Glutamatergic neuron (in vitro differentiated cells): Measurements from ENCODE around the gene RAPGEF2. TPM values are rescaled to one million over a fixed set of nuclear protein-coding genes. Genes with fewer than 3 reads are reported as not detected.

ENCODE experiments used
- DNase-seq: peaks from one replicate; pipeline ENCODE4 v3.0.0; 2022
- H3K27ac Mint-ChIP-seq: one replicate; pipeline ENCODE4 v1.8.0; 2020; ENCODE audit warnings: mild to moderate bottlenecking, mixed read lengths, inconsistent platforms; ENCODE audit not compliant: unreplicated experiment
- H3K27me3 Mint-ChIP-seq: one replicate; pipeline ENCODE4 v1.8.0; 2020; ENCODE audit warnings: mild to moderate bottlenecking, moderate library complexity, mixed read lengths, inconsistent platforms; ENCODE audit not compliant: unreplicated experiment
- H3K36me3 Mint-ChIP-seq: one replicate; pipeline ENCODE4 v1.8.0; 2020; ENCODE audit warnings: mild to moderate bottlenecking, mixed read lengths, inconsistent platforms; ENCODE audit not compliant: unreplicated experiment
- H3K4me1 Mint-ChIP-seq: one replicate; pipeline ENCODE4 v1.8.0; 2020; ENCODE audit warnings: mild to moderate bottlenecking, low read depth, mixed read lengths, inconsistent platforms; ENCODE audit not compliant: unreplicated experiment
- H3K4me3 Mint-ChIP-seq: one replicate; pipeline ENCODE4 v1.8.0; 2020; ENCODE audit warnings: mild to moderate bottlenecking, mixed read lengths, inconsistent platforms; ENCODE audit not compliant: unreplicated experiment
- H3K9me3 Mint-ChIP-seq: one replicate; pipeline ENCODE4 v1.8.0; 2020; ENCODE audit warnings: mild to moderate bottlenecking, moderate library complexity, mixed read lengths, inconsistent platforms; ENCODE audit not compliant: unreplicated experiment
- CTCF ChIP-seq: fragments of 200-600 bp; sonication (generic); IDR thresholded peaks from one replicate; pipeline ENCODE4 v1.5.0; 2021; ENCODE audit not compliant: partially characterized antibody, unreplicated experiment
- total RNA-seq: library from RNA; stranded (reverse); fragmentation: NEBNext Ultra II Directional; extraction: Animal tissue kit (Norgen Biotek cat#: 25700); gene quantifications from one replicate; pipeline ENCODE4 v1.2.1, GENCODE V29; 2021; ENCODE audit not compliant: unreplicated experiment

Gene RAPGEF2
- total RNA-seq, 1 donor from 2014 or later = 58.4 TPM

GRCh38 chr4:159227378-159227777 is 124.5 kb downstream of the RAPGEF2 start:
- no peaks in the 10 kb centered on the region for H3K27me3 Mint-ChIP-seq
- H3K36me3 Mint-ChIP-seq = no peaks in the 10 kb centered on the region
- H3K9me3 Mint-ChIP-seq = peaks cover 3% of the 10 kb centered on the region
- TF ChIP-seq CTCF = no peak
- peaks cover 10% of the 10 kb centered on the region for H3K4me1 Mint-ChIP-seq
- H3K27ac Mint-ChIP-seq = no peak overlapping the region
- no peak for DNase-seq
- H3K4me3 Mint-ChIP-seq = no peak overlapping the region

- Mint-ChIP-seq H3K27me3 (no peaks in the 10 kb centered on the region), H3K4me1 (peaks cover 10% of the 10 kb centered on the region), H3K9me3 (peaks cover 3% of the 10 kb centered on the region), H3K4me3 (no peak overlapping the region), H3K27ac (no peak overlapping the region), H3K36me3 (no peaks in the 10 kb centered on the region)
- TF ChIP-seq CTCF = no peak
- DNase-seq = no peak
These were observed 125.1 kb downstream of the RAPGEF2 start for GRCh38 chr4:159227984-159228383.

- no peak for DNase-seq
- Mint-ChIP-seq H3K36me3 (peaks cover 5% of the 10 kb centered on the region), H3K4me1 (peaks cover 10% of the 10 kb centered on the region), H3K4me3 (no peak overlapping the region), H3K27me3 (no peaks in the 10 kb centered on the region), H3K27ac (no peak overlapping the region), H3K9me3 (peaks cover 3% of the 10 kb centered on the region)
- no peak for TF ChIP-seq CTCF
These were observed 126.3 kb downstream of the RAPGEF2 start for GRCh38 chr4:159229164-159229563.

- no peak for TF ChIP-seq CTCF
- H3K4me1 Mint-ChIP-seq = peaks cover 12% of the 10 kb centered on the region
- no peak overlapping the region for H3K4me3 Mint-ChIP-seq
- no peaks in the 10 kb centered on the region for H3K27me3 Mint-ChIP-seq
- DNase-seq = no peak
- no peaks in the 10 kb centered on the region for H3K9me3 Mint-ChIP-seq
- H3K36me3 Mint-ChIP-seq = peaks cover 5% of the 10 kb centered on the region
- no peak overlapping the region for H3K27ac Mint-ChIP-seq
These were observed 129.7 kb downstream of the RAPGEF2 start for GRCh38 chr4:159232465-159233106.

GRCh38 chr4:159235779-159236368 is 133.0 kb downstream of the RAPGEF2 start:
- peaks cover 2% of the 10 kb centered on the region for H3K9me3 Mint-ChIP-seq
- no peak overlapping the region for H3K4me3 Mint-ChIP-seq
- H3K27me3 Mint-ChIP-seq = no peaks in the 10 kb centered on the region
- peaks cover 3% of the 10 kb centered on the region for H3K4me1 Mint-ChIP-seq
- H3K27ac Mint-ChIP-seq = no peak overlapping the region
- no peak for TF ChIP-seq CTCF
- H3K36me3 Mint-ChIP-seq = peaks cover 5% of the 10 kb centered on the region
- no peak for DNase-seq
